Endothelial cell of umbilical vein (primary cell): Measurements from ENCODE around the gene C3orf33. TPM values are rescaled to one million over a fixed set of nuclear protein-coding genes. Genes with fewer than 3 reads are reported as not detected.

Source experiments
- BruUV-seq: library from RNA; stranded (reverse); fragments of 400-500 nt; replicated peaks from 2 replicates; lab custom pipeline; 2021; lab: Mats Ljungman, UMichigan
- CTCF ChIA-PET: fragments of 300-600, 350-600 bp; sonication (Branson Sonifier 250); formaldehyde crosslinking; loops from one replicate; lab custom pipeline; 2021; ENCODE audit warnings: antibody characterized with exemption, inconsistent platforms; lab: Charles Lee
- POLR2A ChIA-PET: fragments of 300-600, 350-600 bp; sonication (Branson Sonifier 250); formaldehyde crosslinking; loops from one replicate; lab custom pipeline; 2021; ENCODE audit warnings: antibody characterized with exemption, inconsistent platforms; lab: Charles Lee
- DNase-seq: peaks from one replicate; pipeline ENCODE4 v3.0.0-alpha.2; 2011; ENCODE audit warnings: low read depth, low spot score
- FAIRE-seq: peaks from 2 replicates; lab custom pipeline; 2011; peaks lifted over from hg19 to GRCh38; lab: Jason Lieb, UNC
- H2AFZ ChIP-seq: 2 replicates; pipeline ENCODE4 v1.6.0; 2012; ENCODE audit warnings: low read depth, low read length, control low read depth, inconsistent platforms
- H3K27ac ChIP-seq: 2 replicates; pipeline ENCODE4 v1.5.1; 2011; ENCODE audit warnings: low read depth, mild to moderate bottlenecking, control low read depth, low read length, moderate library complexity; ENCODE audit not compliant: insufficient read depth
- H3K27me3 ChIP-seq, 2 experiments: 2 replicates each; pipeline versions ENCODE4 v1.6.0 to v1.6.1; 2011; ENCODE audit warnings: low read length in 2 of 2, mixed read lengths in 1 of 2; ENCODE audit not compliant: control insufficient read depth in 2 of 2, insufficient read depth in 2 of 2
- H3K36me3 ChIP-seq, 2 experiments: 2 replicates in 1 of 2; 3 replicates in 1 of 2; pipeline ENCODE4 v1.5.1; 2011; ENCODE audit warnings: low read length in 2 of 2, mild to moderate bottlenecking in 1 of 2, moderate library complexity in 1 of 2; ENCODE audit not compliant: control insufficient read depth in 2 of 2, insufficient read depth in 2 of 2; ENCODE audit errors: extremely low read depth in 1 of 2
- H3K4me1 ChIP-seq: 3 replicates; pipeline ENCODE4 v1.5.1; 2011; ENCODE audit warnings: mild to moderate bottlenecking, low read length; ENCODE audit not compliant: control insufficient read depth, insufficient read depth; ENCODE audit errors: extremely low read depth
- H3K4me2 ChIP-seq: 2 replicates; pipeline ENCODE4 v1.6.1; 2011; ENCODE audit warnings: low read length, control low read depth, mixed read lengths; ENCODE audit not compliant: insufficient read depth
- H3K4me3 ChIP-seq, 3 experiments: fragments of 200-600 bp in 1 of 3; sonication (generic), shearing (Covaris generic) in 1 of 3; replicated peaks in 1 of 3; 2 replicates each; pipeline ENCODE4 v1.5.1; 2011 to 2016; ENCODE audit warnings: control low read depth in 3 of 3, low read length in 3 of 3, mild to moderate bottlenecking in 2 of 3, inconsistent platforms in 1 of 3, low read depth in 1 of 3, moderate library complexity in 1 of 3; ENCODE audit not compliant: insufficient read depth in 1 of 3
- H3K79me2 ChIP-seq: 2 replicates; pipeline ENCODE4 v1.6.0; 2012; ENCODE audit warnings: low read length, inconsistent platforms; ENCODE audit not compliant: control insufficient read depth, insufficient read depth
- H3K9ac ChIP-seq: replicated peaks from 2 replicates; pipeline ENCODE3; 2011; ENCODE audit warnings: low read length, control low read depth; ENCODE audit not compliant: insufficient read depth; ENCODE audit errors: extremely low read depth
- H3K9me1 ChIP-seq: replicated peaks from 3 replicates; pipeline ENCODE4 v1.6.0; 2011; ENCODE audit warnings: mild to moderate bottlenecking, low read length; ENCODE audit not compliant: control insufficient read depth, insufficient read depth; ENCODE audit errors: extremely low read depth
- H3K9me3 ChIP-seq: replicated peaks from 2 replicates; pipeline ENCODE4 v1.5.1; 2012; ENCODE audit warnings: low read length, inconsistent platforms; ENCODE audit not compliant: control insufficient read depth, insufficient read depth
- H4K20me1 ChIP-seq: replicated peaks from 2 replicates; pipeline ENCODE3; 2011; ENCODE audit warnings: mild to moderate bottlenecking, low read length; ENCODE audit not compliant: control insufficient read depth, insufficient read depth; ENCODE audit errors: extremely low read depth
- EZH2 ChIP-seq: IDR thresholded peaks from 2 replicates; pipeline ENCODE4 v1.6.1; 2012; ENCODE audit warnings: borderline replicate concordance, low read depth, mild to moderate bottlenecking, moderate library complexity, low read length, inconsistent platforms; ENCODE audit not compliant: severe bottlenecking
- FOS ChIP-seq: IDR thresholded peaks from 2 replicates; pipeline ENCODE4 v1.6.1; 2011; ENCODE audit warnings: mild to moderate bottlenecking, low read length, moderate library complexity, borderline replicate concordance; ENCODE audit not compliant: insufficient read depth
- GATA2 ChIP-seq: IDR thresholded peaks from 2 replicates; pipeline ENCODE4 v1.7.0; 2011; ENCODE audit warnings: low read depth, mild to moderate bottlenecking, moderate library complexity, mixed read lengths, low read length; ENCODE audit not compliant: insufficient read length, insufficient read depth
- MYC ChIP-seq: IDR thresholded peaks from one replicate; pipeline ENCODE4 v1.6.1; 2011; ENCODE audit warnings: mild to moderate bottlenecking, low read depth, low read length
- POLR2A ChIP-seq: IDR thresholded peaks from 2 replicates; pipeline ENCODE4 v1.6.1; 2012; ENCODE audit warnings: low read depth, mild to moderate bottlenecking, control low read depth, low read length
- POLR2AphosphoS5 ChIP-seq: IDR thresholded peaks from 2 replicates; pipeline ENCODE4 v1.6.1; 2012; ENCODE audit warnings: low read depth, mild to moderate bottlenecking, control low read depth, low read length, moderate library complexity; ENCODE audit not compliant: insufficient read depth
- dilution Hi-C: fragments of 300-500 bp; cut with MboI; formaldehyde crosslinking; loops from one replicate; pipeline ENCODE4 v1.15.0; 2019; ENCODE audit warnings: low sequenced_read_pairs; ENCODE audit not compliant: extremely low pct_ligation_motif_present
- intact Hi-C: fragments of 100-400 bp; cut with micrococcal nuclease; formaldehyde crosslinking; loops from one replicate; pipeline ENCODE4 v1.10.0; 2022
- polyA plus RNA-seq, 4 experiments: library from polyadenylated mRNA; depleted of rRNA in 3 of 4; stranded (reverse) in 3 of 4; unstranded in 1 of 4; fragments of >200 nt; gene quantifications; 2 replicates each; pipeline versions ENCODE4 v1.2.1 to v1.2.3, GENCODE V29; 2011 to 2012; ENCODE audit warnings: missing spikeins in 1 of 4
- total RNA-seq: library from RNA; stranded (reverse); gene quantifications from 2 replicates; pipeline ENCODE4 v1.2.3, GENCODE V29; 2021

C3orf33 gene
- total and polyA plus RNA-seq, 2 donors (not counting 3 experiments of a cell fraction or from before 2014, with no cell fraction given), result 1.7 to 2.3 TPM

GRCh38 chr3:155853214-155854140 is 47.4 kb upstream of the C3orf33 start:
- intact Hi-C loops (loop anchor here (1.0 to 5.0 kb wide), 6 partner anchors 17 to 694 kb away; partner anchors contain the start of genes C3orf33, GMPS and PLCH1), dilution Hi-C loops (no loop called here)
- Histone ChIP-seq H3K4me3 (peak overlapping the region; percentile 56 to 96 (median 75)), H3K4me2 (peak overlapping the region; percentile 99), H3K4me1 (peaks cover 7% of the 10 kb centered on the region), H4K20me1 (no peaks in the 10 kb centered on the region), H3K27me3 (no peaks in the 10 kb centered on the region), H3K9me3 (no peaks in the 10 kb centered on the region), H3K27ac (peak overlapping the region; percentile 22), H3K79me2 (peaks cover 45% of the 10 kb centered on the region), H3K9ac (peak overlapping the region; percentile 79), H3K9me1 (no peaks in the 10 kb centered on the region), H2AFZ (peak overlapping the region; percentile 42), H3K36me3 (no peaks in the 10 kb centered on the region)
- TF ChIP-seq POLR2A, result no peak
- TF ChIP-seq EZH2, result no peak
- no peak for TF ChIP-seq GATA2
- TF ChIP-seq FOS, result no peak
- no peak for TF ChIP-seq POLR2AphosphoS5
- no peak for TF ChIP-seq MYC
- DNase-seq, result no peak
- no peak for FAIRE-seq
- POLR2A ChIA-PET, result interaction anchor here (0.9 to 1.5 kb wide), 4 partner anchors 16 to 48 kb away, joined by 3 to 4 read pairs (median 4); partner anchors contain the start of gene C3orf33
- no TSS peak for BruUV-seq
- CTCF ChIA-PET, result interaction anchor here (0.8 to 3.6 kb wide), 3 partner anchors 16 to 47 kb away, joined by 4 to 34 read pairs (median 5); partner anchors contain the start of gene C3orf33
